Liver (tissue), 9 donors: Measurements from ENCODE around the gene LLGL2. TPM values are rescaled to one million over a fixed set of nuclear protein-coding genes. Genes with fewer than 3 reads are reported as not detected.

Experiments
- DNase-seq: peaks from one replicate; pipeline ENCODE4 v3.0.0-alpha.2; 2017; ENCODE audit warnings: low spot score
- H3K27ac ChIP-seq, 2 donors: one replicate each; pipeline ENCODE4 v1.7.0; 2013; ENCODE audit warnings: inconsistent platforms in 2 of 2, low read length in 2 of 2, control low read depth in 1 of 2, low read depth in 1 of 2, mild to moderate bottlenecking in 1 of 2
- H3K27me3 ChIP-seq, 4 donors: one replicate each; pipeline versions ENCODE4 v1.6.1 to v1.7.0; 2013; ENCODE audit warnings: low read length in 3 of 4, inconsistent platforms in 1 of 4, mild to moderate bottlenecking in 1 of 4, moderate library complexity in 1 of 4; ENCODE audit not compliant: control insufficient read depth in 4 of 4, insufficient read depth in 4 of 4
- H3K36me3 ChIP-seq, 4 donors: one replicate each; pipeline versions ENCODE4 v1.6.1 to v1.7.0; 2013; ENCODE audit warnings: low read length in 3 of 4, mild to moderate bottlenecking in 3 of 4, low read depth in 1 of 4, moderate library complexity in 1 of 4; ENCODE audit not compliant: control insufficient read depth in 4 of 4, insufficient read depth in 3 of 4
- H3K4me1 ChIP-seq, 4 donors: one replicate each; pipeline versions ENCODE4 v1.6.1 to v1.7.0; 2013; ENCODE audit warnings: low read length in 3 of 4, mild to moderate bottlenecking in 3 of 4, moderate library complexity in 1 of 4; ENCODE audit not compliant: control insufficient read depth in 4 of 4, insufficient read depth in 4 of 4
- H3K4me3 ChIP-seq, 3 donors: one replicate each; pipeline versions ENCODE4 v1.6.1 to v1.7.0; 2013; ENCODE audit warnings: low read length in 3 of 3, control low read depth in 1 of 3, low read depth in 1 of 3, mild to moderate bottlenecking in 1 of 3
- H3K9ac ChIP-seq, 2 donors: one replicate each; pipeline ENCODE4 v1.7.0; 2013; ENCODE audit warnings: low read length in 2 of 2, mild to moderate bottlenecking in 2 of 2, moderate library complexity in 2 of 2, control low read depth in 1 of 2, low read depth in 1 of 2
- H3K9me3 ChIP-seq, 4 donors: one replicate each; pipeline versions ENCODE4 v1.6.1 to v1.7.0; 2013; ENCODE audit warnings: low read length in 3 of 4; ENCODE audit not compliant: control insufficient read depth in 4 of 4
- CTCF ChIP-seq: fragments of 150-350 bp; IDR thresholded peaks from 2 replicates; pipeline ENCODE4 v1.5.1; 2017; ENCODE audit warnings: improper control_type of control experiment, low read depth, low read length; ENCODE audit not compliant: missing input control
- EGR1 ChIP-seq, 2 donors: IDR thresholded peaks; 2 replicates each; pipeline ENCODE4 v1.6.1; 2016 to 2018; ENCODE audit warnings: antibody characterized with exemption in 2 of 2, low read depth in 2 of 2
- FOXA1 ChIP-seq: IDR thresholded peaks from 2 replicates; pipeline ENCODE4 v1.6.1; 2016; ENCODE audit warnings: antibody characterized with exemption
- HNF4A ChIP-seq, 2 donors: conservative IDR thresholded peaks; 2 replicates each; pipeline ENCODE4 v1.6.1; 2016; ENCODE audit warnings: antibody characterized with exemption in 2 of 2, mild to moderate bottlenecking in 2 of 2
- HNF4G ChIP-seq: IDR thresholded peaks from 2 replicates; pipeline ENCODE4 v1.6.1; 2016; ENCODE audit warnings: antibody characterized with exemption
- JUND ChIP-seq, 2 donors: IDR thresholded peaks; 2 replicates each; pipeline ENCODE4 v1.6.1; 2016; ENCODE audit warnings: antibody characterized with exemption in 2 of 2
- RAD21 ChIP-seq, 2 donors: IDR thresholded peaks; 2 replicates each; pipeline ENCODE4 v1.6.1; 2016; ENCODE audit warnings: antibody characterized with exemption in 2 of 2, mild to moderate bottlenecking in 2 of 2
- REST ChIP-seq: IDR thresholded peaks from 2 replicates; pipeline ENCODE4 v1.6.1; 2016; ENCODE audit warnings: antibody characterized with exemption, mild to moderate bottlenecking
- RXRA ChIP-seq, 2 donors: IDR thresholded peaks; 2 replicates each; pipeline ENCODE4 v1.6.1; 2017 to 2018; ENCODE audit warnings: antibody characterized with exemption in 2 of 2, mild to moderate bottlenecking in 1 of 2
- TAF1 ChIP-seq: conservative IDR thresholded peaks from 2 replicates; pipeline ENCODE4 v1.6.1; 2016; ENCODE audit warnings: antibody characterized with exemption, mild to moderate bottlenecking
- YY1 ChIP-seq: IDR thresholded peaks from 2 replicates; pipeline ENCODE4 v1.6.1; 2016; ENCODE audit warnings: antibody characterized with exemption, mild to moderate bottlenecking
- ZBTB33 ChIP-seq: IDR thresholded peaks from 2 replicates; pipeline ENCODE4 v1.6.1; 2016; ENCODE audit warnings: antibody characterized with exemption
- WGBS: extraction: QIAGEN DNeasy Blood & Tissue Kit; methylation state at CpG from one replicate; pipeline ENCODE4 v1.1.7; 2013; 5-methylcytosine and 5-hydroxymethylcytosine counted together
- polyA plus RNA-seq, 2 donors: library from polyadenylated mRNA; stranded (reverse) in 1 of 2; unstranded in 1 of 2; fragments of 200-250 nt in 1 of 2; fragments of >200 nt in 1 of 2; fragmentation: Nextera tagmentation in 1 of 2; extraction: Ambion mirVana in 1 of 2; gene quantifications; one replicate each; pipeline versions ENCODE4 v1.2.1 to v1.2.3, GENCODE V29; 2013 to 2015
- total RNA-seq, 2 donors: library from RNA; depleted of rRNA; stranded (reverse); fragments of >200 nt; gene quantifications; one replicate each; pipeline ENCODE4 v1.2.3, GENCODE V29; 2014
- donor health status: healthy.
- donor health status: healthy.
- donor health status: healthy.
- donor health status: healthy.
- donor health status: healthy.

LLGL2 gene
- total and polyA plus RNA-seq, 4 donors, result 23.2 to 69.6 (median 38.5) TPM

GRCh38 chr17:75521290-75521689 lies 4.2 kb upstream of the LLGL2 start:
- peaks cover 6 to 30% (median 15%) of the 10 kb centered on the region in 4 donors for H3K4me1 ChIP-seq

GRCh38 chr17:75521951-75522727 lies 3.4 kb upstream of the LLGL2 start:
- H3K4me3 ChIP-seq, result no peak overlapping the region
- H3K9me3 ChIP-seq, result no peaks in the 10 kb centered on the region
- DNase-seq, result no peak
- peaks cover 10 to 31% (median 19%) of the 10 kb centered on the region in 4 donors for H3K4me1 ChIP-seq
- 95% methylated on average over 33 of the region's 33 CpGs for WGBS
- H3K36me3 ChIP-seq, result peaks cover 0 to 3% (median 0%) of the 10 kb centered on the region in 4 donors
- no peak overlapping the region for H3K9ac ChIP-seq
- no peak overlapping the region for H3K27ac ChIP-seq
- TF ChIP-seq HNF4G (no peak), YY1 (no peak), FOXA1 (no peak), REST (no peak), CTCF (no peak), EGR1 (IDR thresholded peaks at IDR 0.05; ENCODE audit: low read depth in 2 of 2) (no peak), RAD21 (IDR thresholded peaks at IDR 0.05) (no peak)
- H3K27me3 ChIP-seq, result no peaks in the 10 kb centered on the region

More at GRCh38 chr17:75521290-75521689, 4.2 kb upstream of the LLGL2 start:
- Histone ChIP-seq H3K9ac (no peak overlapping the region), H3K36me3 (peaks cover 0 to 3% (median 0%) of the 10 kb centered on the region in 4 donors), H3K27me3 (no peaks in the 10 kb centered on the region), H3K9me3 (no peaks in the 10 kb centered on the region), H3K4me3 (no peak overlapping the region), H3K27ac (no peak overlapping the region)
- DNase-seq, result no peak
- TF ChIP-seq RAD21 (IDR thresholded peaks at IDR 0.05) (no peak), HNF4A (conservative IDR thresholded peaks at IDR 0.05) (no peak), TAF1 (no peak), JUND (IDR thresholded peaks at IDR 0.05) (no peak), HNF4G (no peak), ZBTB33 (no peak), RXRA (IDR thresholded peaks at IDR 0.05) (no peak)
- 98% methylated on average over 8 of the region's 8 CpGs for WGBS
